Measurements from ENCODE around the gene ARIH2. TPM values are rescaled to one million over a fixed set of nuclear protein-coding genes. Genes with fewer than 3 reads are reported as not detected.
A peak's percentile ranks its signal among the peaks of the same experiment; 100 is the strongest.

ARIH2 gene
- total and polyA plus RNA-seq, 9 of the 15 experiments (the other 6 are each of a cell fraction or from before 2014, with no cell fraction given) = 27.0 to 120 (median 108) TPM

DNA sequence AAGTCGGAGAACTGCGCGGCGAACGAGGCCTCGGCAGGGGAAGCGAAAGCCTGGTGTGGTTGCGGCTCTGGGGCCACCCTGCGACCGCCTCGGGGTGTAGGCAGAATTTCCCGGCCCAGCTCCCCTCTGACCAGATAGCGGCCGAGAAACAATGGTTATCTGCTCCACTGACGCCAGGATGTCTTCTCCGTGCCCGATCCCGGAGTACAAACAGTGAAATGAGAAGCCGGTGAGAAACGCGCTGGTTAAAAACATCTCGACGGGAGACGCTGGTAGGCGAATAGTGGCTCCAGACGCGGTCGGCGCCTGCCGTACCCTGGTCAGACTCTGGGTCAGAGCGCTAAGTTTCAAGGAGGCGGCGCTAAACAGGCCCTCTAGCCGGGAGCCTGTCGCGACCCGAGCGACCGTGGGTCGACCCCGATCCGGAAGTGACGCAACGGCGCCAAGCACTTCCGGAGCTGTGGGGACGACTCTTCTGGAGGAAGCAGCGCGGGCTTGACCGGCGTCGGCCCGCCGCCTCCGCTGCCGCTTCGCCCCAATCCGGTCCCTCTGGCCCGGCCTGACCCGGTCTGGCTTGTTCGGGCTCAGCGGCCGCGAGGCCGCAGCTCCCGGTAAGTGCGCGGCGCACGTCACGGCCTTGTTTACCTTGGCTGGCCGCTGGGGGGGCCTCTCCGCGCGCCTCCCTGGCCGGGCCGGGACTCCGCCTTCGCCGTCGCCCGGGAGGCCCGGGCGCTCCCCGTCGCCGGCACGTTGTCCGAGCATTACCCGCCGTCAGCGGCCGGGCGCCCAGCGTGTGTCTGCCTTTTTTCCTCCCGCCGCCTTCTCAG, at the start of gene ARIH2 (continued):
- TF ChIP-seq, protein P1, sequence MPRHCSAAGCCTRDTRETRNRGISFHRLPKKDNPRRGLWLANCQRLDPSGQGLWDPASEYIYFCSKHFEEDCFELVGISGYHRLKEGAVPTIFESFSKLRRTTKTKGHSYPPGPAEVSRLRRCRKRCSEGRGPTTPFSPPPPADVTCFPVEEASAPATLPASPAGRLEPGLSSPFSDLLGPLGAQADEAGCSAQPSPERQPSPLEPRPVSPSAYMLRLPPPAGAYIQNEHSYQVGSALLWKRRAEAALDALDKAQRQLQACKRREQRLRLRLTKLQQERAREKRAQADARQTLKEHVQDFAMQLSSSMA (CRISPR knock-in tag; IDR thresholded peaks at IDR 0.05) = no peak
- 0 out of 2 replicates have a peak, but pooled peaks have one; percentile 14 for TF ChIP-seq MTA1 (IDR thresholded peaks at IDR 0.05; ENCODE audit: borderline replicate concordance)
- TF ChIP-seq, protein P2, sequence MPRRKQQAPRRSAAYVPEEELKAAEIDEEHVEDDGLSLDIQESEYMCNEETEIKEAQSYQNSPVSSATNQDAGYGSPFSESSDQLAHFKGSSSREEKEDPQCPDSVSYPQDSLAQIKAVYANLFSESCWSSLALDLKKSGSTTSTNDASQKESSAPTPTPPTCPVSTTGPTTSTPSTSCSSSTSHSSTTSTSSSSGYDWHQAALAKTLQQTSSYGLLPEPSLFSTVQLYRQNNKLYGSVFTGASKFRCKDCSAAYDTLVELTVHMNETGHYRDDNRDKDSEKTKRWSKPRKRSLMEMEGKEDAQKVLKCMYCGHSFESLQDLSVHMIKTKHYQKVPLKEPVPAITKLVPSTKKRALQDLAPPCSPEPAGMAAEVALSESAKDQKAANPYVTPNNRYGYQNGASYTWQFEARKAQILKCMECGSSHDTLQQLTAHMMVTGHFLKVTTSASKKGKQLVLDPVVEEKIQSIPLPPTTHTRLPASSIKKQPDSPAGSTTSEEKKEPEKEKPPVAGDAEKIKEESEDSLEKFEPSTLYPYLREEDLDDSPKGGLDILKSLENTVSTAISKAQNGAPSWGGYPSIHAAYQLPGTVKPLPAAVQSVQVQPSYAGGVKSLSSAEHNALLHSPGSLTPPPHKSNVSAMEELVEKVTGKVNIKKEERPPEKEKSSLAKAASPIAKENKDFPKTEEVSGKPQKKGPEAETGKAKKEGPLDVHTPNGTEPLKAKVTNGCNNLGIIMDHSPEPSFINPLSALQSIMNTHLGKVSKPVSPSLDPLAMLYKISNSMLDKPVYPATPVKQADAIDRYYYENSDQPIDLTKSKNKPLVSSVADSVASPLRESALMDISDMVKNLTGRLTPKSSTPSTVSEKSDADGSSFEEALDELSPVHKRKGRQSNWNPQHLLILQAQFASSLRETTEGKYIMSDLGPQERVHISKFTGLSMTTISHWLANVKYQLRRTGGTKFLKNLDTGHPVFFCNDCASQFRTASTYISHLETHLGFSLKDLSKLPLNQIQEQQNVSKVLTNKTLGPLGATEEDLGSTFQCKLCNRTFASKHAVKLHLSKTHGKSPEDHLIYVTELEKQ (CRISPR knock-in tag; IDR thresholded peaks at IDR 0.05) = no peak
- TF ChIP-seq, protein P3, sequence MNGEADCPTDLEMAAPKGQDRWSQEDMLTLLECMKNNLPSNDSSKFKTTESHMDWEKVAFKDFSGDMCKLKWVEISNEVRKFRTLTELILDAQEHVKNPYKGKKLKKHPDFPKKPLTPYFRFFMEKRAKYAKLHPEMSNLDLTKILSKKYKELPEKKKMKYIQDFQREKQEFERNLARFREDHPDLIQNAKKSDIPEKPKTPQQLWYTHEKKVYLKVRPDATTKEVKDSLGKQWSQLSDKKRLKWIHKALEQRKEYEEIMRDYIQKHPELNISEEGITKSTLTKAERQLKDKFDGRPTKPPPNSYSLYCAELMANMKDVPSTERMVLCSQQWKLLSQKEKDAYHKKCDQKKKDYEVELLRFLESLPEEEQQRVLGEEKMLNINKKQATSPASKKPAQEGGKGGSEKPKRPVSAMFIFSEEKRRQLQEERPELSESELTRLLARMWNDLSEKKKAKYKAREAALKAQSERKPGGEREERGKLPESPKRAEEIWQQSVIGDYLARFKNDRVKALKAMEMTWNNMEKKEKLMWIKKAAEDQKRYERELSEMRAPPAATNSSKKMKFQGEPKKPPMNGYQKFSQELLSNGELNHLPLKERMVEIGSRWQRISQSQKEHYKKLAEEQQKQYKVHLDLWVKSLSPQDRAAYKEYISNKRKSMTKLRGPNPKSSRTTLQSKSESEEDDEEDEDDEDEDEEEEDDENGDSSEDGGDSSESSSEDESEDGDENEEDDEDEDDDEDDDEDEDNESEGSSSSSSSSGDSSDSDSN (IDR thresholded peaks at IDR 0.05; ENCODE audit: borderline replicate concordance in 1 of 2, low read depth in 2 of 2, low read length in 2 of 2) = peak in 1 of 2 experiments; percentile 75; a peak in 1 of 4 replicates
- TF ChIP-seq, protein P4, sequence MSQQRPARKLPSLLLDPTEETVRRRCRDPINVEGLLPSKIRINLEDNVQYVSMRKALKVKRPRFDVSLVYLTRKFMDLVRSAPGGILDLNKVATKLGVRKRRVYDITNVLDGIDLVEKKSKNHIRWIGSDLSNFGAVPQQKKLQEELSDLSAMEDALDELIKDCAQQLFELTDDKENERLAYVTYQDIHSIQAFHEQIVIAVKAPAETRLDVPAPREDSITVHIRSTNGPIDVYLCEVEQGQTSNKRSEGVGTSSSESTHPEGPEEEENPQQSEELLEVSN (IDR thresholded peaks at IDR 0.05; ENCODE audit: borderline replicate concordance in 1 of 2, extremely low read depth in 1 of 2, insufficient read depth in 1 of 2, insufficient read length in 1 of 2, low read depth in 1 of 2, low read length in 1 of 2, poor library complexity in 1 of 2, severe bottlenecking in 1 of 2) = peak; percentile 51 to 70
- no peak for TF ChIP-seq NUFIP1 (IDR thresholded peaks at IDR 0.05; ENCODE audit: partially characterized antibody)
- TF ChIP-seq, protein P5, sequence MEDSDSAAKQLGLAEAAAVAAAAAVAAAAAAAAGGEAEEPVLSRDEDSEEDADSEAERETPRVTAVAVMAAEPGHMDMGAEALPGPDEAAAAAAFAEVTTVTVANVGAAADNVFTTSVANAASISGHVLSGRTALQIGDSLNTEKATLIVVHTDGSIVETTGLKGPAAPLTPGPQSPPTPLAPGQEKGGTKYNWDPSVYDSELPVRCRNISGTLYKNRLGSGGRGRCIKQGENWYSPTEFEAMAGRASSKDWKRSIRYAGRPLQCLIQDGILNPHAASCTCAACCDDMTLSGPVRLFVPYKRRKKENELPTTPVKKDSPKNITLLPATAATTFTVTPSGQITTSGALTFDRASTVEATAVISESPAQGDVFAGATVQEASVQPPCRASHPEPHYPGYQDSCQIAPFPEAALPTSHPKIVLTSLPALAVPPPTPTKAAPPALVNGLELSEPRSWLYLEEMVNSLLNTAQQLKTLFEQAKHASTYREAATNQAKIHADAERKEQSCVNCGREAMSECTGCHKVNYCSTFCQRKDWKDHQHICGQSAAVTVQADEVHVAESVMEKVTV (CRISPR knock-in tag; IDR thresholded peaks at IDR 0.05) = no peak
- TF ChIP-seq SRSF1 (IDR thresholded peaks at IDR 0.05; ENCODE audit: low read depth, low read length) = no peak
- TF ChIP-seq, protein P6, sequence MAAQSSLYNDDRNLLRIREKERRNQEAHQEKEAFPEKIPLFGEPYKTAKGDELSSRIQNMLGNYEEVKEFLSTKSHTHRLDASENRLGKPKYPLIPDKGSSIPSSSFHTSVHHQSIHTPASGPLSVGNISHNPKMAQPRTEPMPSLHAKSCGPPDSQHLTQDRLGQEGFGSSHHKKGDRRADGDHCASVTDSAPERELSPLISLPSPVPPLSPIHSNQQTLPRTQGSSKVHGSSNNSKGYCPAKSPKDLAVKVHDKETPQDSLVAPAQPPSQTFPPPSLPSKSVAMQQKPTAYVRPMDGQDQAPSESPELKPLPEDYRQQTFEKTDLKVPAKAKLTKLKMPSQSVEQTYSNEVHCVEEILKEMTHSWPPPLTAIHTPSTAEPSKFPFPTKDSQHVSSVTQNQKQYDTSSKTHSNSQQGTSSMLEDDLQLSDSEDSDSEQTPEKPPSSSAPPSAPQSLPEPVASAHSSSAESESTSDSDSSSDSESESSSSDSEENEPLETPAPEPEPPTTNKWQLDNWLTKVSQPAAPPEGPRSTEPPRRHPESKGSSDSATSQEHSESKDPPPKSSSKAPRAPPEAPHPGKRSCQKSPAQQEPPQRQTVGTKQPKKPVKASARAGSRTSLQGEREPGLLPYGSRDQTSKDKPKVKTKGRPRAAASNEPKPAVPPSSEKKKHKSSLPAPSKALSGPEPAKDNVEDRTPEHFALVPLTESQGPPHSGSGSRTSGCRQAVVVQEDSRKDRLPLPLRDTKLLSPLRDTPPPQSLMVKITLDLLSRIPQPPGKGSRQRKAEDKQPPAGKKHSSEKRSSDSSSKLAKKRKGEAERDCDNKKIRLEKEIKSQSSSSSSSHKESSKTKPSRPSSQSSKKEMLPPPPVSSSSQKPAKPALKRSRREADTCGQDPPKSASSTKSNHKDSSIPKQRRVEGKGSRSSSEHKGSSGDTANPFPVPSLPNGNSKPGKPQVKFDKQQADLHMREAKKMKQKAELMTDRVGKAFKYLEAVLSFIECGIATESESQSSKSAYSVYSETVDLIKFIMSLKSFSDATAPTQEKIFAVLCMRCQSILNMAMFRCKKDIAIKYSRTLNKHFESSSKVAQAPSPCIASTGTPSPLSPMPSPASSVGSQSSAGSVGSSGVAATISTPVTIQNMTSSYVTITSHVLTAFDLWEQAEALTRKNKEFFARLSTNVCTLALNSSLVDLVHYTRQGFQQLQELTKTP (IDR thresholded peaks at IDR 0.05; ENCODE audit: low read depth in 1 of 2, partially characterized antibody in 2 of 2) = peak in 1 of 2 experiments; percentile 65
- no peak for TF ChIP-seq ZSCAN29 (IDR thresholded peaks at IDR 0.05)
- peak; percentile 63 for TF ChIP-seq SMAD1 (IDR thresholded peaks at IDR 0.05; ENCODE audit: low read depth, low read length, partially characterized antibody)
